NCI-H146 treated with DMSO at 0.1 percent for 48 hours (cell line): ENCODE data around the gene DTNA.

Experiments
- DNase-seq: peaks from one replicate; lab custom pipeline; 2025; ENCODE audit not compliant: unreplicated experiment; lab: John Stamatoyannopoulos, UW

The DTNA gene

DNA sequence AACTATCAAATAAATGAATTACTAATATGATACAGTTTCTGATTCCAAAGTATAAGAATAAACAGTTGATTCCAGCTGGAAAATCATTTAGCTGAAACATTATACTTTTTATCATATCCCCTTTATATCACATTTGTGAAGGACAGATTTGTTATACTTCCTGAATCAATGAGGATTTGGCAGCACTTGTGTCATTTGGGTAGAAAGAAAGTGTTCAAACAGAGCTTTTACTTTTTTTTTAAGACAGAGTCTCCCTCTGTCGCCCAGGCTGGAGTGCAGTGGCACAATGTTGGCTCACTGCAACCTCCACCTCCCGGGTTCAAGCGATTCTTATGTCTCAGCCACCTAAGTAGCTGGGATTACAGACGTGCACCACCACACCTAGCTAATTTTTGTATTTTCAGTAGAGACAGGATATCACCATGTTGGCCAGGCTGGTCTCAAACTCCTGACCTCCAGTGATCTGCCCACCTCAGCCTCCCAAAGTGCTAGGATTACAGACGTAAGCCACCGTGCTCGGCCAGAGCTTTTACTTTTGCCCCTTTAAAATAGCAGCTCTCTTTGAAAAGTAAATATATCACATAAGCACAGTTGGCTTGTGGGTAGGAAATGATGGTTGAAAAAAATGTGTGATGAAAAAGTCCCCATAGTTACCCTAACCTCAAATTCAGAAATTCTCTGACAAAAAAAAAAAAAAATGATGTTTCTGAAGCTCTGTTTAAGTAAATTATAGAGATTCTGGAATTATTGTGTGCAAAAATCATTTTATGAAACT, 95.2 kb downstream of the DTNA start:
- DNase-seq: no peak

DNA sequence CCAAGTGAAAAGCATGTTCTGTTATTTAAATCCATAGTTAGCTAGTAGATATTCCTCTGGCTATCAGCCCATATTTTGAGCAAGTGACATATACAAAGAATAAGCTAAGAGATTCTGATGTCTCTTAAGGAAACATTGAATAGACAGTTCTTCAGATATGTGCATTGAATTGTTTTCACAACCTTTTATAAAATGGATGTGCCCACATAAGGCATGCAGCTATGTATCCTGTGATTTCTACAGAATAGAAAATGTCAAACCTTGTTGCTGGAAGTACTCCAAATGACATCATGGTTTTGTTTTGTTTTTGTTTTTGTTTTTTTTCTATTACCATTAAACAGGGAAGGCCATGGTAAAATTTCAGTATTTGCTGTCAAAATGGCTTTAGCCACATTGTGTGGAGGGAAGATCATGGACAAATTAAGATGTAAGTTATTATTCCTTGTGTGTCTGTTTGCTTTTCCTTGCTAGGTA, 95.8 kb downstream of the DTNA start:
- no peak for DNase-seq

DNA sequence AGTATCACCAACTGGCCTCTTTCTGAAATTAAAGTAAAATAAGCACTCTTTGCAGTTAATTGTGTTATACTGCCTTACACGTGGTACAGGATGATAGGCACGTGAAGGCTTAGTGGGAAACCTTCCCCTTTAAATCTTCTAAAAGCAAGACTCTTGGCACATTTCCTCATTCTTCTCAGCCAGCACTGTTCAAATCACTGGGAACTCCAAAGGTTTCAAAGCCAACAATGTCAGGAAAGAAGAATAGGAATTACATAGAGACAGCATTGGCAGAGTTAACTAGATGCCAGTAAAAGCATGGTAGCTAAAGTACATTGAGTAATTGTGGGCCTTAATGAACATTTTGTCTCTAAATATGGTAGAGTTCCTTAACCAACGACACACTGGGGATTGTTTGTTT, 96.4 kb downstream of the DTNA start:
- no peak for DNase-seq

DNA sequence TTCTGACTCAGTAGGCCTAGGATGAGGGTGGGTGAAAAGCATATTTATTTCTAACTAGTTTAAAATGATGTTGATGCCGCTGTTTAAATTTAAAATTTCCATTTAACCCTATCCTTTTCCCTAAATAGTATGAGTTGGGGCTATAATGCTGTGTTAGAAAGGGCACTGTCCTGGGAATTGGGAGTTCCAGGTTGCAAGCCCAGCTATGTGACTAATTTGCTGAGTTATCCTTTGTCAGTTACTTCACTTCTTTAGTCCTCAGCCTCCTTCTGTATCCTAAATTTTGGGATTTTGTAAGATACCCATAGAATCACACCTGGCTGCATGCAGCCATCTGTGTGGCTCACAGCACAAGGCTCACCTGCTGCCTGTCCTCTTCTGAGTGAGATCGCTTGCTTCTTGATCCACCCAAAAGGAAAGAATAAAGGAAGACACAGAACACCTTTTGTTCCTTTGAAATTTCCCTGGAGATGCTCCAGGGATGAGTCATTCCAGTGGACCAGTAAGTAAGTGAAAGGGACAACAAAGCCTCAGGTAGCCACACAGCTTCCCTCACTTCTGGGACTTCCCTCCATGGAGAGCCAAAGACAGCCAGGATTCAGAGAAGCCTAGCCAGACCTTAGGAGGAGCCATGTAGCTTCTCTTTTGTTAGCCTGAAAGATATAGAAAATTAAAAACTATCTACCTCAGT, 97.2 kb downstream of the DTNA start:
- no peak for DNase-seq

DNA sequence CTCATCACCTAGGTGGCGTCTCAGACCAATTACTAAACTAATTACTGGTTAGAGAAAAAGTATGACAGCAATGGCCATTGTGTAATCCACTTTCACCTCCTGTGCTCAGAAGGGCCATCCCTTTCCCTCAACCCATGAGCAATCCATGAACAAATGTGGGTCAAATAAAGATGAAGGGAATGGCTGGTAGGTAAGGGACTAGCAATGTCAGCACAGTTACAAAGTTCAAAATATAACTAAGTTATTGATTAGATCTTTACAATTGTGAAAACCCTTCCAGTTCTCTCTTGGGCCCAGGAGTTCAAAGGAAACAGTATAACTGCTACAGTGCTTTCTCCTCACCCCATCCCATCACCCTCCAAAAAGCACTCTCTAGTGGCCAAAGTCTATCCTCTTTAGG, 98.3 kb downstream of the DTNA start:
- DNase-seq: no peak

DNA sequence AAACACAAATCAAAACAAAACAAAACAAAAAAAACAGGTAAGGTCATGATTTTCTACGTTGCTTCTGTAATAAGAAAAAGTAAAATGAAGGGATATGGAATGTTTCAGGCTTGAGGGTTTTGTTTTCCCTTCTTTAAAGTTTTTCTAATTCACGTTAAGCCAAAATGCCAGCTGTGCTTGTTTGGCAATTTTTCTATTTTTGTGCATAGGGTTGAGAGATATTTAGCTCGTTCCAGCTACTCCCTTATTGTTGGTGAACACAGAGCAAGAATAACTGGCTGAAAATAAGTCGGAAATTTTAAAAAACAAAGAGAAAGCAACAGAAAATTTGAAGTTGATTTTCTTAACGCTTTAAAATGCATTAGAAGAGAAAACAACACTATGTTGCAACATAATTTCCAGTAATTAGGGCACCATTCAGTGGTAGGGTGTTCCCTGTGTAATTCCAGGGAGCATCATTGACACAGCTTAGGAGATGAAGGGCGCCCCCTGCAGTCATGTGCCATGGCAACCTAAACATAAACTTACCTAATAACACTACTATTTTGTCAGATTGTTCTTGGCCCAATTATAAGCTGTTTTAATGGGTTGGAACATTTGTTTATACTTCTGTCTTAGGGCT, 99.5 kb downstream of the DTNA start:
- DNase-seq: peak; percentile 48

DNA sequence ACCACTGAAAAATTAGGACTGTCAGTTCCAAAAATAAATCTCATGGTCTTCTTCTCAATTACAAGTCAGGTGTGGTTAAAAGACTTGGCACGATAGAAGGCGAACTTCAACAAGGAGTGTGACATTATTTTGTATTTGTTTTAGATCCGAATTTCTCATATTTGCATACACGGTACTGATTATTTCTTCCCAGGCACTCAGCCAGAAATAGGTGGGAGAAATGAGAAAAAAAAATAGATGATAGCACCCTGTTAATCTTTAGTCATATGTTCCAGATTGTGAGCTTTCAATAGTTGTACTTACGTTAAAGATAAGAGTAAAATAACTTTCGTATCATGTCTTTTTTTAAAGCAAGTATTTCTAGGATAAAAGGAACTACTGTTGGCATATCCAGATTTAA, 106.1 kb downstream of the DTNA start:
- DNase-seq: no peak

DNA sequence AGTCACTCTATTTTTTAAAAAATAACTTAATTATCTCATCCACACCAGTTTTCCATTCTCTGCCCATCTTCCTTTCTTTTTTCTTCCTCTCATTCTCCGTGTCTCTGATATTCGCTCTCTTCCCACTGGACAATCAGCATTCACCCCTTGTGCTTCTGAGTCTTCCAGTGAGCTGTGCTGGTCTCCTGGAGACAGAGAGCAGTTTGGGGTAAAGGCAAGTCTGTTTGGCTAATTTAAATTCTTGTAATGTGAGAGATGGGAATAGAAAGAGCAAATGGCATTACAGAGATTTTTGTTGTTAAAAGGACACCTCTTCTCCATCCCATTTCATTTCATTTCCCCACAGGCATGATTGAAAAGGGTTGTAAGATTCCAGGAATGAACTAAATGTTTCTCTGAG, 107.5 kb downstream of the DTNA start:
- no peak for DNase-seq

DNA sequence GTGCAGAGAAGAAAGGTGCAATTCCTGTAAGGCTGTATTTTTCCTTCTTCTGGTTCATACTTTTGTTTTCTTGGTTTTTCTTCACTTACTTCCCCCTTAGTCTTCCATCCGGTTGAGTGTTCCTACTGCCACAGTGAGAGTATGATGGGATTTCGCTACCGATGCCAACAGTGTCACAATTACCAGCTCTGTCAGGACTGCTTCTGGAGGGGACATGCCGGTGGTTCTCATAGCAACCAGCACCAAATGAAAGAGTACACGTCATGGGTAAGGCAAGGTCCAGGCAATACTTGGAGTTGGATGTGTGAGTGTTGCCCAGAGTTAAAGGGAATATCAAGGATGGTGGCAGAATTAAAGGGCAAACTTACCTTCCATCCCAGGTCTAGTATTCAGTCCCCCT, 108.0 kb downstream of the DTNA start:
- no peak for DNase-seq

DNA sequence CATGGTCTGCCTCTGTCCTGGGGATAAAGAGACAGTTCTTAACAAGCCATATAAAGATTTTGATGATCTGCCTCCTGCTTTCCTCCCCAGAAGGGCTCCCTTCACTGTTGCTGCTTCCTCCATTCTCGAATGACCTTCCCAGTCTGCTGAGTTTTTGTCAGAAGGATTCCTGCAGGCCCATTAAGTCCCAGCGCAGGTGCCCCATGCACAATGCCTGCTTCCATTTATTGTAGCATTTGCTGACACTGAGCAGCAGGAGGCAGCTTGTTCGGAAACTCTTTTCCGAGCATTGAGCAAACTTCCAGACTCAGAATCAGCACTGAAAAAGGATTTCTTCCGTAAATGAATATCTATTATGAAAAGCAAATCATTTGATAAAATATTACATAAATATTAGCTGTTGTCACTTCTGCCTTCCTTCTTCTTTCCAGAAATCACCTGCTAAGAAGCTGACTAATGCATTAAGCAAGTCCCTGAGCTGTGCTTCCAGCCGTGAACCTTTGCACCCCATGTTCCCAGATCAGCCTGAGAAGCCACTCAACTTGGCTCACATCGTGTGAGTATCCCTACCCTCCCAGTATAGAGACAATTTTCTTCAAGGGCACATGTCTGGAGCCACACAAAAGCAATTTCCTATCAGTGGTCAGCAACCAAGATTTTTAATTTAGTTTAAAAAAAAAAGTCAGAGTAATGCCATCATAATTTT, 110.4 kb downstream of the DTNA start:
- DNase-seq: no peak

DNA sequence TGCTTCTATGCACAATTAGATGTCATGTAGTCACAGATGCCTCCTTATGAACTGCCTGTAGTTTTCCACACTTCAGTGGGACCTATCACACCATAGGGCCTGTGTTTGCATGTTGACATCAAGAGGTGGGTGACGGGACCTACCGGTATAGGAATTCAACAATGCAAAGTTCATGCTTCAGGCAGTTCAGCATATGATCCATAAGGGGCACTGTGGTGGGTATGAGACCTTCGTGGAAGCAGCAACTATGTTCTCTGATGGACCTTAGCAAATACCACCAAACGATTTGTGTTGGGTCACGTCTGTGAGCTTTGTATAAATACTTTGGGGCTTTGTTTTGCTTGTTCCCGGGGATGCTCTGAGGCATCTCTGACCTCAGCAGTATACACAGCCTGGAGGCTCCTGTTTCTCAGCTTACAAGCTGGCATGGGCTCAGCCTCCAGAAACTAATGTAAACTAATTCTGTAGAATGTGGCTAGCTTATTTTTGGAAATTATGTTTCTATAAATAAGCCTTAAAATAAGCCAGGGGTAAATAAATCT, 111.6 kb downstream of the DTNA start:
- no peak for DNase-seq

DNA sequence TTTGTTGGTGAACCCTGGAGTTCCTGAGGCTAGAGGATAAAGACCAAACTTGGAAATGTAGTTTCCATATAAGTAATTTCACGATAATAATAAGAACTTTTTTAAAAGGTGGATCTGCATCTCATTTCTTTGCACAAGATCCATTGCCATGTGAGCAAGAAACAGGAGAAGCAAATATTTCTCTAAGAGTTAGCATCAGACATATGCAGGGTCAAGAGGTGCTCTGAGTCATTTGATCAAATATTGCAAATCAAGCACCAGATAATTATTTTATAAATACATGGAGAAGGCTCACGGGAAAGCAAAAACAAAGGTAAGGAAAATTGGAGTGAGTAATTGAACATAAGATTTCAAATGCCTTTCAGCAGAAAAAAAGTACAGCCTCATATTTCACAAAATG, 118.0 kb downstream of the DTNA start:
- DNase-seq: no peak

DNA sequence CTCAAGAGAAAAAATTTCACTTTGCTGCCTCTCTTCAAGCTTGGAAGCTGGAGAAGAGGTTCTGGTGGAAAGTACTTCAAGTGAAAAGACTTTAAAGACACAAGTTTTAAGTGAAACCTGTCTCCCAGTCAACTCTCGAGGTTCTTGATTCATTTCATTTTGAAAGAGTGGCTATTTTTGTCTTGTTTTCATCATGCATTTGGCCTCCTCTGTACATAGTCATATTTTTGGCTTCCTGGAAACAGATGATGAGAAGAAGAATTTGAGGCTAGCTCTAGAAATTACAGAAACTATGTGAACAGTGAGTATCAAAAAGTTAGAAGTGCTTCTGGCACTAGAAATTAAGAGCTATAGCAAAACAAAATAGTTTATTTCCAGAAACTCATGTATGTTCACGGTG, 124.8 kb downstream of the DTNA start:
- DNase-seq: no peak

DNA sequence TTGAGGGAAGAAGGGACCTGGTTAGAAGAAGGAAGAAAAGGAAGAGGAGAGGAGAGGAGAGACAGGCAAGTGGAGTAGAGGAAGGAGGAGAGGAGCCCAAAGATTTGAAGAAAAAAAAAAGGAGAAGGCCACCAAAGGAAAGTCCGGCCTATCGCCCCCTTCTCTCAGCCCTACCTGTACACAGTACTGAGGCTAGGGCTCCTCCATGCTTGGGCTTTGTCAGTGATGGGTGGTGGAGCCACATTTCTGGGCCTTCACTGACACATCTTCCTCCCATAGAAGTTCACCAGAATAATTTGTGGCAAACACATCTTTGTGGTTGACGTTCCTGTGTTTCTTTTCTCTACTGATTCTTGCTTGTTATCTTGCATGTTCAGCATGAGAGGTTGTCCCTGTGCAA, 125.4 kb downstream of the DTNA start:
- DNase-seq: no peak

DNA sequence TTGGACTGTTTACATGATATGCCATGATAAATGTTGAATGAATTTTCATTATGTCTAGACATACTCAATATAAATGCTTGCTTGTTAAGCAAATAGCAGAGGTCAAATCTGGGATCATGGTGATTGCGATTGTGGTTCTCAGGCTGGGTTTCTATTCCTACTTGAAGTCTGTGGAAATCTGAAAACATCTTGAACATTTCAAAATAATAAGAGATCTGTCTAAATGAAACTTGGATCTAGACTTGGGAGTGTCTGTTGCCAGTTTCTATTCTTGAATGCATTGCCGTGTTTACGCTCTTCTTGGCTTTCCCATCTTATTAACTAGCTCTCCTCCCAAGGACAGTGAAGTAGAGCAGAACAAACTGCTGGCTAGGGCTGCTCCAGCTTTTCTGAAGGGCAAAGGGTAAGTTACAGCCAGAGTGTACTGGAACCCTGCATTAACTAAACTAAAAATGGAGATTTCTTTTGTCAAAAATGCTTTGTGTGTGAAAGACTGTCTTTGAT, 127.7 kb downstream of the DTNA start:
- DNase-seq: no peak

DNA sequence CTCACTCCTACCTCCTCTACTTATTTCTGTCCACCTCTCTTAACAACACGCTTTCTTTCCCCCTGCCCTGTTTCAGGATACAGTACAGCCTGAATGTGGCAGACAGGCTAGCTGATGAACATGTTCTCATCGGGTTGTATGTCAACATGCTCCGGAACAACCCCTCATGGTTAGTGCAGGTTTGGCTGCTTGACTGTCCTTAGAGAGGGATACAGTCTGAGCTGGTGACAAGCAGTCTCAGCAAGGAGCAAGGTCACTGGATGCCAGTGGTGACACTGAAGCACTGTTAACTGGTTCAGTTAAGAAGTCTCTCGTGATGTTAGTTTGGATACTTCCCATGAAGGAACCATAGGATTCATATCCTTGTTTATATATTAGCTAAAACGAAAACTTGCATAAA, 128.6 kb downstream of the DTNA start:
- DNase-seq: no peak

DNA sequence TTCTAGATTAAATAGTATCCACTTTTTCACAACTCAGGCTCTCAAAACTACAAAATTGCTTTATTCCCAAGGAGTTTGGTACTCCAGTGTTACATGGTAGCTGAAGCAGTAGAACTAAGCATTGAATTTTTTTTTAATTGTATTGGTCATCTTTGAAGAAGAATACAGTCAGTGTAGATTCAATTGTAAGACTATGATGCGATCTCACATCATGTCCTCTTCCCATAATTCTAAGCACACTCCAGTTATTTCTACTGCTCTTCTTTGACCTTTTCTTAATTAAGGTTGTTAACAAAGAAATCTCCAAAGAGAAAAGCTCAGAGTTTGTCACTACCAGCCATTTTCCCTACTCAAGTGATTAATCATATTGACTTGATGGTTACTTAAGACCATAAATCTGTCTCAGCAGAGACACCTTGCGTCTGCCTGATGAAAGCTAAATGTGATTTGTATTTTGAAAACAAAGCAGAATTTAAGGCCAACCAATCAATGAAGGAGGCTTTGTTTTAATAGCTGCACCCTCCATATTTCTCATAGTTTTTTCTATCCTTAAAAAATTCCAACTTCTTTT, 130.2 kb downstream of the DTNA start:
- DNase-seq: no peak

DNA sequence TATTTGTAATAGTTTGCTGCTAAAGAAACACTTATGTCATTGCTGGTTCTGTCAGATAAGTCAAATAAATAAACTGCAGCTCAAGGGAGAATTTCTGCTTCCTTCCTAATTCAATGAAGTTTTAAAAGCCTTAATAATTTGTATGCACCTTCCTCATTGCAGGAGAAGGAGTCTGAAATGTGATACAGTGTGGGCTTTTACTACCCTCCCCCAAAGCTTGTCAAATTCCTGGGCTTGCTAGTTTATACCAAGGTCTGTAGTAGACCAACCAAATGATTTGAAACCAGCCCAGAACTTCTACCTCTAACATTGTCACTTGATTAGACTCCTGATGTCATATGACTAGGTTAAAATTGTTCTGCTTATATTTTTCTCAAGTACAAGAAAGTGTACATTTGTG, 131.8 kb downstream of the DTNA start:
- DNase-seq: no peak

DNA sequence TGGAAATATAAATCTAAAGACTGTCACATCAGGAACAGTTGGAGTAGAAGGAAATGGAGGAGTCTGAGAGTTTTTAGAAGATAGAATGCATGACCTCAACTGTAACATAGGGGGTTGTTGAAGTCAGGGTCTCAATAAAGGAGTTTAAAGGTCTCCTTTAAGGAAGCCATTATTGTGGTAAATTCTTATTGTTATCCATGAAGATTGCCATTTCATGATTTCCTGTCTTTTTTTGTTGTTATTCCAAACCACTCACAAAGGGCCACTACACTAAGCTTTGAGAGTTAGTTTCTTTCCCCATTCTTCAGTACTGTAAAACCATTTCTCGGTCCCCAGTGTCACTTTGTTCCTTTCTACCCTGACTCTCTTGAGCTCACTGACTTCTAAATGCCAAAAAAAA, 134.0 kb downstream of the DTNA start:
- no peak for DNase-seq

DNA sequence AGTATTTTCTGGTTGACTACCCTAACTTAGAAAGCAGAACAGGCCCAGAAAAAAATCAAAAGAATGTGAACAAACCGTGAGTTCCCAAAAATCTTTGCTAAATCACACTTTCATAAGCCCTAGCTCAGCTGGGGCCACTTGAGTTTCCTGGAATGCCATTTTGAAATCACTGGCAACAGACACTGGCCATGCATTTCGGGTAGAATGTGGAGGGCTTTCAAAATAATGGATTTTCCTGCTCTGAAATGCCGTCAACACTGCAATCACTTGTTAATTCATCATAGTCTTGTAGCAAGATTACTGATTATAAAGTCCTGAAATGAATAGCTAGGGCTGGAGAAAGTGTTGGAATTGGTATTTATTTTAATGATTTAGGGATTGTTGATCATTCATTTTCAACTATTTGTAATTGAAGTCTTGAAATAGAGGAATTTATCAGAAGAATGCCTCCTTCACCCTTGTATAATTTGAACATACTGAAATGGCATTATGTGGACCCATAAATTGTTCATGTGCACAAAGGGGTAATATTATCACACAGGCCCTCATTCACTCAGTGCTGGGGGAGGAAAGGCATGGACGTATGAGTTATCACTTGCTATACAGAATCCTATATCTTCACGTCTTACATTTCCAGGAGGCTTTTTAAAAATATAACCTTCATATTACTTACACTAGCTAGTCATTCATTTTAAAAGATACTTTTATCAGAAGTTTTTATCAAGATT, 134.8 kb downstream of the DTNA start:
- no peak for DNase-seq
